ENCODE results near the gene HOXA9.
A peak's percentile ranks its signal among the peaks of the same experiment; 100 is the strongest.

The HOXA9 gene

GRCh38 chr7:27158436-27159265 is 6.7 kb downstream of the HOXA9 start:
- ChIA-PET POLR2A (interaction anchor here (0.5 to 2.3 kb wide), 5 partner anchors 9 to 48 kb away, joined by 4 to 17 read pairs (median 4); partner anchors contain the start of genes HOXA11 and HOXA5), CTCF (interaction anchor here (0.6 to 1.6 kb wide), 11 partner anchors 9 to 1309 kb away, joined by 3 to 9 read pairs (median 3); no protein-coding TSS in a partner anchor)
- H3K27ac ChIP-seq (ENCODE audit: extremely low read depth, low read depth, low read length) = peak overlapping the region; percentile 100
- no peak overlapping the region for H3K4me3 ChIP-seq (ENCODE audit: low read depth, low read length)
- no peaks in the 10 kb centered on the region for H3K9me3 ChIP-seq (ENCODE audit: control insufficient read depth, insufficient read depth, low read depth, low read length)
- H3K4me1 ChIP-seq (ENCODE audit: control insufficient read depth, insufficient read depth, low read length) = peaks cover 12% of the 10 kb centered on the region
- H3K36me3 ChIP-seq (ENCODE audit: control insufficient read depth in 2 of 2, insufficient read depth in 1 of 2, low read length in 2 of 2) = peaks cover 14 to 19% of the 10 kb centered on the region in 2 experiments
- no peak for TF ChIP-seq ZNF560 (tag by site-specific recombination; IDR thresholded peaks at IDR 0.05; ENCODE audit: borderline replicate concordance)
- TF ChIP-seq ZNF280D (tag by site-specific recombination; IDR thresholded peaks at IDR 0.05) = no peak
- TF ChIP-seq GLIS2 (tag by site-specific recombination; IDR thresholded peaks at IDR 0.05) = no peak
- 0 out of 2 replicates have a peak, but pooled peaks have one; percentile 6 for TF ChIP-seq ZFHX2 (tag by site-specific recombination; conservative IDR thresholded peaks at IDR 0.05)
- 0 out of 2 replicates have a peak, but pooled peaks have one; percentile 21 for TF ChIP-seq ZNF600 (tag by site-specific recombination; IDR thresholded peaks at IDR 0.05)
- TF ChIP-seq ZNF596 (tag by site-specific recombination; IDR thresholded peaks at IDR 0.05) = 0 out of 2 replicates have a peak, but pooled peaks have one; percentile 2

- ChIA-PET POLR2A (interaction anchor here (1.3 to 2.3 kb wide), 4 partner anchors 8 to 22 kb away, joined by 4 to 17 read pairs (median 9); no protein-coding TSS in a partner anchor), CTCF (interaction anchor here (0.6 to 2.8 kb wide), 3 partner anchors 14 to 1067 kb away, joined by 3 to 11 read pairs (median 4); partner anchors contain the start of gene HOXA5)
- H3K27ac ChIP-seq (ENCODE audit: extremely low read depth, low read depth, low read length) = peak overlapping the region; percentile 33; the same call in 1 of the 2 replicates
- H3K9me3 ChIP-seq (ENCODE audit: control insufficient read depth, insufficient read depth, low read depth, low read length) = no peaks in the 10 kb centered on the region
- peaks cover 12% of the 10 kb centered on the region for H3K4me1 ChIP-seq (ENCODE audit: control insufficient read depth, insufficient read depth, low read length)
- peaks cover 6 to 11% of the 10 kb centered on the region in 2 experiments; a peak in 2 of 3 replicates for H3K36me3 ChIP-seq (ENCODE audit: control insufficient read depth in 2 of 2, insufficient read depth in 1 of 2, low read length in 2 of 2)
- no peak overlapping the region for H3K4me3 ChIP-seq (ENCODE audit: low read depth, low read length)
- TF ChIP-seq REPIN1 (tag by site-specific recombination; IDR thresholded peaks at IDR 0.05; ENCODE audit: low read depth) (no peak), ZNF18 (tag by site-specific recombination; IDR thresholded peaks at IDR 0.05) (no peak), SP7 (tag by site-specific recombination; IDR thresholded peaks at IDR 0.05) (no peak), ZNF530 (tag by site-specific recombination; IDR thresholded peaks at IDR 0.05; ENCODE audit: low read depth) (no peak), YY2 (tag by site-specific recombination; IDR thresholded peaks at IDR 0.05) (no peak), ZEB2 (tag by site-specific recombination; IDR thresholded peaks at IDR 0.05) (no peak), ZNF266 (tag by site-specific recombination; IDR thresholded peaks at IDR 0.05; ENCODE audit: low read depth) (no peak), GFI1B (tag by site-specific recombination; IDR thresholded peaks at IDR 0.05) (no peak), TCF7L2 (IDR thresholded peaks at IDR 0.05; ENCODE audit: borderline replicate concordance, low read depth, low read length) (no peak), ZFP41 (tag by site-specific recombination; IDR thresholded peaks at IDR 0.05; ENCODE audit: borderline replicate concordance) (no peak), ZNF670 (tag by site-specific recombination; IDR thresholded peaks at IDR 0.05; ENCODE audit: low read depth) (no peak), ZFHX2 (tag by site-specific recombination; conservative IDR thresholded peaks at IDR 0.05) (no peak), MYNN (tag by site-specific recombination; IDR thresholded peaks at IDR 0.05; ENCODE audit: borderline replicate concordance) (no peak), KLF7 (tag by site-specific recombination; IDR thresholded peaks at IDR 0.05; ENCODE audit: borderline replicate concordance) (no peak)
Observed at GRCh38 chr7:27157702-27158431, 7.5 kb downstream of the HOXA9 start.
